Measurements from ENCODE around the gene SLC1A2.

The SLC1A2 gene

DNA sequence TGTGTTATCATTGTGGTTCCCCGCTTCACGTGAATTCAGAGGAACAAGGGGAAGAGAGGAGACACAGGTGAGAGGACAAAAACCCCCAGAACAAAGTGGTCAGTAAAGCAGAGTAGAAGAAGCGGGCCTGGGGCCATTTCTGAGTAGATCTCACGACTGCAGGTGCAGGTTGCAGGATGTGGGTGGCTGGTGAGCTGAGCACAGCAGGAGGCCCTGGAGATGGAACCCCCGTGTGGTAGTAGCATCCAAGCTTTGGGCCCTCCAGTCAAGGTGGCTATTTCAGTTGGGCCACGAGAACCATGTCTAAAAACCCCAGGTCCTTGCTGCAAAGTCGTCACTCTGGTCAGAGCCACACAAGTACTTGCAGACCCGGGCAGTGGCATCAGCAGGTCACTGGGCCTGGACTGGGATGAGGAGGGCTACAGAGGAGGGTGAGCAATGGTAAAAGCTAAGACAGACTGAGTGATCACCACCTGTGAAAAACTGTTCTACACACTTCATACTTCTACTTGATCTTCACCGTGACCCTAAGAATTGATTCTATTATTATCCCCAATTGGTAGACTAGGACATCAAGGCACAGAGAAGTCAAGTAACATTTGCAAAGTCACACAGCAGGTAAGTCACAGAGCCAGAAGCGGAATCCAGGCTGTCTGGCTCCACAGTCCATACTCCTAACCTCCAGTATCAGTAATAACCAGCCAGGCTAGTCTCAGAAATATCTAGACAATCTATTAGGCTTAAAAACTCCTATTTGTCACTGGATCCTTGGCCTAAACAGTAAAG, 43.8 kb downstream of the SLC1A2 start:
- DNase-seq: no peak

DNA sequence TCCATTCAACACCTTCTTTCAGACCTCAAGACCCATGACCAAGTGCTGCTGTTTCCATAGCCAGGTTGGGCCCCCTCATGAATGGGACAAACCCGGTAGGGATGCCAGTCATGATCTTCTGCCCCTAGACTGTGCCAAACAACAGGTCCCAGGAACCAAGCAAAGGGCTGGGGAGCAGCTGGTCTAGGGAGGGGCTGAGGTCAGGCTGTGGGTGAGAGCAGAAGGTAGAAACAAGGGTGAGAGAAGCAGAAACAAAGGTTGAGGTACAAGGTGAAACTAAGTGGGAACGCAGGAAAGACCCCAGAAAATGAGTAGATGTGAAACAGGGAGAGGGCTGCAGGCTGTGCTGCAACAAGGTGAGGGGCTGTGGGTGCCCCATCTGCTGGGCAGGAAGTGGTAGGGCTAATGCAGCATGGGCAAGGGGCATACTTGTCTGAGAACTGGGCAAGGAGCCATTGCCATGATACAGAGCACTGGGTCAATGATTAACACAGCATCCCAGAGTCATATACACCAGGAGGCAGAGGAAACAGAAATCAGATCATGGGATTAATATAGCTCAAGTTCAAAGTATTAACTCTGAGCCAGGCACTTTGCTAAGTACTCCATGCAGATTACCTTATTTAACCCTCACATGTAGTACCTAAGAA, 45.9 kb downstream of the SLC1A2 start:
- peak; percentile 61 for DNase-seq

DNA sequence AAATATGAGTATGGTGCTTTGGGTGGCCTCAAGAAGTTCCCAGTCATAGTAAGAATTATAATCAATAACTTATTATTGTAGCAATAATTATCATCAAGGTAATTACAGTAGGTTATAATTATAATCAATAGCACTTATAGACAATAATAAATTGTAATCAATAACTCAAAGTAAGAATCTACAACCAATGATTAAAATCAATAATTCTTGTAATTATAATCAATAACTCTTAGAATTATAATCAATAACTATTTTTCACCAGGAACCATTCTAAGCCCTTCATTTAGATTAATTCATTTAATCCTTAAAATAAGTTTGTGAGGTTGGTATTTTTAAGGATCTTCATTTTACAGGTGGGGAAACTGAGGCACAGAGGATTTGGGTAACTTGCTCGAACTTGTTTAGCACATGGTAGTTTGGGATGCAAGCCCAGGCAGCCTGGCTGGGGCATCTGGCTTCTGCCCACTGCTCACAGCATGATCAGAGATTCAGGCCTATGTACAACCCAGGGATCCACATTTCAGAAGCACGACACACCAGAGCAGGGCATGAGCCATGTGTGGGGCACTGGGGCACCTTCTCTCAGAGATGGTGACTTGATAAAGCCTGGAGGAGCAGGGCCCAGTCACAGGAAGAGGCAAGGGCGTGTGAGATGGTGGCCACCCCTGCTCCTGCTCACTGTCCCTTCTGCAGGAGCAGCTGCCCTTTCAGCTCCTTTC, 46.6 kb downstream of the SLC1A2 start:
- no peak for DNase-seq

DNA sequence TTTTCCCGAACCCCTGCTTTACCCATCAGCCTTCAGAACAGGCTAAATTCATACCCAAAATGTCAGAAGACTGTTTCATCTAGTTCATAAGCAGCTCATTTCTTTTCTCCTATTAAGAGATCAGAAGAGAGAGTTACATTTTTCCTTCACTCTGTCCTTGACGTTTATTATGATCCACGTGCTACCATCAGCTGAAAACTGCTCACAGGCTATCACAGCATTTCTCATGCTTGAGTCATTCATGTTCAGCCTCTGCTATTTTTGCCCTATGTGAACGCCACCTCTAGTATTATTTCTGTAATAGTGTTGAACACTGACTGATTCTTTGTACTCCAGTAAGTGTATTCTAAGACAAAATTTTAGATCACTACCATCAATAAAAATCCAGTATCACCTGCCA, 51.9 kb downstream of the SLC1A2 start:
- DNase-seq: no peak

DNA sequence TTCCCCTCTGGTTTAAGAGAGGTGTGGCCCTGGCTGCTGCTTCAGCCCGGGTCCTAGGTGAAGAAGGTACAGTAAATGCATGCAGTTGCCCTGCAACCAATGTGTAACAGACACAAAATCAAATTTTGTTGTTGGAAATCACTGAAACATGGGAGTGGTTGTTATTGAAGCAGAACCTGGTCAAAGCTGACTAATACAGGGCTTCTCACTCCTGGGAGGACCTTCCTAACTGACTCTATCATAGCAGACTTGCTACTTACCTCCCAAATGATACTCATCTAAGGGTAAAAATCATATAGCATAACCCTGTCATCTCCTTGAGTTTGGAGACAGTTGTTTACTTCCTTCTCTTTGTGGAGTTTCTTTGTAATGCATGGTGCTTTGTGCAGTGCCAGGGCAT, 52.6 kb downstream of the SLC1A2 start:
- no peak for DNase-seq

DNA sequence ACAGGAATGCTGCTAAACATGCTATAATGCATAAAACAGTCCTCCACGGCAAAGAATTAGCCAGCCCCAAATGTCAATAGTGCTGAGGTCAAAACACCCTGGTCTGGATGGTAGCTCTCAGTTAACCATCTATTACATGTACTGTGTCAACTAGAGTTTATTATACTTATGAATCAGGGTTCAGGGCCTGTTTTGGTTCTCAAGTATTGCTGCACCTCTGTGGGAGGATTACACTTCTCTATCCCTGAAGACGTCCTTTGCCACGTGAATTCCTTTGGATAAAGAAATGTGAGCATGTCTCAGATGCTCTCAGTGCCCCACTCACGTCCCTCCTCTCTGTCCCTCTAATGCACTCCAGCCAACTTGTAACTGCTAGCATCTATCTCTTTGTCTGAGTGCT, 53.4 kb downstream of the SLC1A2 start:
- DNase-seq: no peak

DNA sequence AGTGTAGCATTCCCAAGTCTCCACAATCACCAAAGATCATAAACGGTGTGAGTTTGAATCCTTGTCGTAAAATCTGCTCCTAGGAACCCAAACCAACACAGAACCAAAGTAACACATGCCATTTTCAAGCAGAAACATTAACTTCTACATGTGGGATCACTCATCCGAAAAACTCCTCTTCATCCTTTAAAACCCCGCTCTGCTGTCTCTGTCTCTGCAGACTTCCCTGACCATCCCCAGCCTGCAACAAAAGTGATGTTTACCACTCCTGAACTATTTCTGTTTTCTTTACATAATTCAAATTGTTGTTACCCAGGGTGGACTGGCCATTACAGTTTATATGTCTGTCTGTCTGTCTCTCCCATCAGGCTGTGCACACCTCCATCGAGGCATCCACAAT, 54.0 kb downstream of the SLC1A2 start:
- no peak for DNase-seq

DNA sequence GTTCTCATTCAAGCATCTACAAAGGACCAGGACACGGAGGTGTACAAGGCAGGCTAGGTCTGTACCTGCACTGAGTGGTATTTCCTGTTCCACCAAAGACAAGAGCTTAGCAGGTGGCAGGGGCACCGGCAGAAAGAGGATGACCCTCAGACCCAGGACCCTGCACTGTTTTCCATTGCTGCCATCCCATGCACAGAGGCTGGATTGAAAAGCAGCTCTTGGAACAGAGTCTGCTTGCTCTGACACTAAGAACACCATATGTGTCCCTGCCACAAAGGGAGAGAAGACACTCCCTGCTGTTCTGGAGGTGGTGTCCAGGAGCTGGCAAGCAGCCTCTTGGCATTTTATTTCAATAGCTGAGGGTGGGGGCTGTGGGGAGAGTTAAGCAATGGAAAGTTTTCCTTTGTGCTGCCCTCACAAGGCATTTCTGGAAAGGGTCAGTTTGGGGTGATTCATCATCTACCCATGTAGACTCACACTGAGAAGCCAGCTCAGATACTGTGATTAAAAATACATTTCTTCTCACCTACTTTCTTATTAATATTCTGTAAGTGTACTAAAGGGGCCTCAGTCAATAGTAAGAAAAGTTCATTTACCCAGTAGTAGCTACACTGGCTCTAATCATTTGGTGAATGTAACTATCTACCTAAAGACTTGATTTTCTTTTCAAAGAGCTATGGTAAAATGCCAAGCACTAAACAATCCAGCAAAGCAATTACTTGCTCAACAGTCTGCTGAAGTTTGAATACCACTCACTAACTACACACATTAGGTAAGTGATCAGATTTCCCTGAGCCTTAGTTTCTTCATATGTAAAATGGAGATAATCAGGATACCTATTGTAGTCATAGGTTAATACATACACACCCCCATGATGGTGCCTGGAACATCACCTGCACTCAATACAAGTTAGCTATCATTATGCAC, 55.2 kb downstream of the SLC1A2 start:
- DNase-seq: peak; percentile 94

DNA sequence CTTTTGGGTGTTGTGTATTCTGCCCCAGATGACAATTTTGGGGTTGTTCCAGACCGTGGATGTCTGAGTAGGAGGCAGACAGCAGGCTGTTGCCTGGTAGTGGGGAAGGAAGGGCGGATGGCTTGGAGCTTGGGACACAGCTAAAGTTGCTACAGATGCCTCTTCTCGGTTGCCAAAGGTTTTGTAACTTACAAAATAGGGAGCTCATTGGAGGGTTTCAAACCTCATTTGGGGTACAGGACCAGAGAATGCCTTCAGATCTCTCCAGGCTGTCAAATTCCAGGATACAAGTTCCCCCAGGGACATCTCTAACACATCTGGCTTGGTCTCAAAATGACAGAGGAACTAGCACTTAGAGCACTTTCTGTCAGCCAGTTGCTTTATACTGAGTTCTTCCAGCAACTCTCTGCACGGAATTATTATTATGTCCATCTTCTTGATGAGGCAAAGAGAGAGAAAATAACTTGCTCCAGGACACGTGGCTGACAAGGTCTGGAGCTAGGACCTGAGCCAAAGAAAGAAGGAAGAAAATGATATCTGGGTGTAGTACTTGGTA, 56.0 kb downstream of the SLC1A2 start:
- DNase-seq: no peak

DNA sequence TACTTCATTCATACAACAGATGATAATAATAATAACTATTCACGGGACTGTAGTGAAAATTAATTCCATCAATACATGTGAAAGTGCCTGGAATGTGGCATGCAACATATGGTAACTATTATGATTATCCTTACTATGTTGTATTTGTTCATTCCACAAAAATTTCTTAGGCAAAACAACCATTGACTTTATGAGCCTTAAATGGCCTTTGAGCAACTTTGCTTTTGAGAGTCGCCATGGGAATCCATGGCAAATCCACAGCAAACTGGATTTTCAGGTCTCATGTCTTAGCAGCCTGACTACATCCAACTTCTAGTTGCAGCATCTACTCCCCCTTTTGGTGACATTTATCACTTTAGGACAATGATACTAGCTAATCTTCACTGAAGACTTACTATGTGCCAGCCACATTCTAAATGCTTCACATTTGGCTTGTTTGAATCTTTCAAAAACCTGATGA, 56.8 kb downstream of the SLC1A2 start:
- DNase-seq: no peak

DNA sequence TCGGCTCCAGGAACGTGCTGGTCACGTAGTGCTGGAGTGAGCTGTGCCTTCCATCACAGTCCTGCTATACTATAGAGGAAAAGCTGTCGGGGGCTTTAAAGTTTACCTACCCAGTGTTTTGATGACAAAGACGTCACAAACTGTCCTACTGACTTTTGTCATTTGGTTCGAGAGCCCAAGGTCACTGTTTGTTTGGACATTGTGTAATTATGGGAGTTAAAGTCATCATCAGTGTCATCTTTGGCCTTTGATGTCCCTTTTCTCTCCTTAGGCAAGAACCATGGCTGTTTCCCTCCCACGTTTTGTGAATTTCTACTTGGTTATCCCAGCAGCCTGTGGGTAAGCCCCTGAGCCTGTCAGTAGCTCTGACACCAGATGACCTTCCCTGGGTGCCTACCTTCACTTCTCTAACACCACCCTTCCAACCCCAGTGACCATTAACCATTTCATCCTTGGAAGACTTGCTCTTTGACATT, 59.3 kb downstream of the SLC1A2 start:
- no peak for DNase-seq

DNA sequence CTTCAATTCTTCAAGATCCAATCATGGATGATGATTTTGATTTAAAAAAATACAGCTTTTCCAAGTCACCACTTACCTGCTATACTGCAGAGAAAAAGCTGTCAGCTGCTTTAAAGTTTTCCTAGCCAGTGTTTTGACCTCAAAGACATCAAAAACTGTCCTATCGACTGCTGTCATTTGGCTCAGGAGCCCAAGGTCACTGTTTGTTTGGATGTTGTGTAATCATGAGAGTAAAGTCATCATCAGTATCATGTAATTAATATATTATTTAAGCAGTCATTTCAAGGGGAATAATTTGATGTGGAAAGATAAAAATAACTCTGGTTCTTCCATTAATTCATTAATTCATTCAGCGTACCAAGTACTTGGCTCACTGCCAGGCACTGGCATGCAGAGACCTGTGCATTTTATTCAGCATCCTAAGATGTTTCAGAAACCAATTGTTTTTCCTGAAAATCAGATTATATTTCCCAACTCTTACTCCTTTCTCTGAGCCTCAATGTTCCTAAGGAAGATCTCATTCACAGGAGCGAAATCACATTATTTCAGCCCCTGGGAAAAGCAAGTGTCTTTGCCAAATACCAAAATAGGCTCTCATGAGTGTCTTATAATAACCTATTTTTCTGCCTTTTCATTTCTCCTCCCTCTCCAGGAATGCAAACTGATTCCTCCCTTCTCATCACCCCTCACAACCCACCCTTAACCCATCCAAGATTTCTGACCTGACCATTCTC, 59.9 kb downstream of the SLC1A2 start:
- DNase-seq: no peak

DNA sequence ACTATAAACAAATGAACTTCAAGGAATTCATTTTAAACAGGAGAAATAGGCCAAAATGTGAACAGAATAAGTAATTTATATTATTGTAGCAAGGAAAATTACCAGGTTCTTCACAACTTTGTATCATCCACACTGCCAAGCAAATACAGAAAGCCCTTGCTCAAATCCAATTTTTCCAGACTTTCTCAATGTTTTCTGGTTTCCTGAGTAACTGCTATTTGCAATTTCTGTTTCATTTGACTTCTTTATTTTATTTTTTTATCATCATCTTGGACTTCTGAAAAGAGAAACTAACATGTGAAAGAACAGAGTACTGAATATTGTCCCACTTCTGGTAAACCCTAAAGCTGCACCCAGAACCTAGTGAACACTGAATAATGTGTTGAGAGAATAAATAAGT, 61.0 kb downstream of the SLC1A2 start:
- no peak for DNase-seq

DNA sequence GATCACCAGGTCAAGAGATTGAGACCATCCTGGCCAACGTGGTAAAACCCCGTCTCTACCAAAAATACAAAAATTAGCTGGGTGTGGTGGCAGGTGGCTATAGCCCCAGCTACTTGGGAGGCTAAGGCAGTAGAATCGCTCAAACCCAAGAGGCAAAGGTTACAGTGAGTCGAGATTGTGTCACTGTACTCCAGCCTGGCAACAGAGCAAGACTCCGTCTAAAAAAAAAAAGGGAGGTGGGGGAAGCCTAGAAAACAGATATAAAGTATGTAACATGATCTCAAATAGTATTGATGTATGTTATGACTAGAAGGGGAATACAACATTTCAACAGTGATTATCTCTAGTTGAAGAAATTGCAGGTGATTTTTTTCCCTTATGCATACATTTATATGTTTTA, 61.4 kb downstream of the SLC1A2 start:
- DNase-seq: no peak

DNA sequence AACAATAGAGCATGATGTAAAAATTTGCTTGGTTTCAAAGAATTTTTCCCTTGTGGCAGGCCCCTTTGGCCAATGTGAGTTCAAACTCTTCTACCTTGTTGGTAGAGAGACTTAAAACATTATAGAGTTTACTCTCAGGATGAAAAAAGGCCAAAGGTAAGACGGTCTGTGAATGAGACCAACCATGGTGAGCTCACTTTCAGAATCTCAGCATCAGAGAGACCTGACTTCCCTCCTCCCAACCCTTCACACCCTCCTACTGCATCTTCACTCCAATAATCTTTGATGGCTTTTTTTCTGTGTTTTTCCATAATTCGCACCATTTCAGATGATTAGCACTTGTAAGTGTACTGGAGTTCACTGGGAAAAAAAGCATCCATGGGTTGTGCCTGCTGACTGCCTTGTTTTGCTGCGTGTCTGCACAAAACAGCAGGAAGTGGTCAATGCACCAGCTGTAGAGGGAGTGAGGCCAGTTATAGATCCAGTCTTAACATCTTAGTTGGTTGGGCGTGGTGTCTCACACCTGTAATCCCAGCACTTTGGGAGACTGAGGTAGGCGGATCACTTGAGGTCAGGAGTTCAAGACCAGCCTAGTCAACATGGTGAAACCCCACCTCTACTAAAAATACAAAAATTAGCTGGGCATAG, 64.1 kb downstream of the SLC1A2 start:
- no peak for DNase-seq

DNA sequence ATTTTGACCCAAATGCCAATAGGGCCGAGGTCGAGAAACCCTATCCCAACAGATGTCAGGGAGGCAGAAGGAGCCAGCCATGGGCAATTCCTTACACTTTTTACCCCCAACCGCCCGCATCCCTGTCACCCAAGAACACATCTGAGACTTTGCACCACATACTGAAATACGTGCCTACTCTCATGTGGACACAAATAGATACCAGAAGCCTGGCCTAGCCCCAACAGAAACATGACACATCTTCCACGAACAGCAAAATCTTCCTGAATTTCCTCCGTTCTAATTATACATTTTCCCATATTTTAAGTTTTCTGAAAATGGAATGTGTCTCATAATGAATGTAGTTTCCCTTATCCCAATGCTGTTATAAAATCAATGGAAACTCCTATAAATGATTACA, 64.7 kb downstream of the SLC1A2 start:
- DNase-seq: no peak

DNA sequence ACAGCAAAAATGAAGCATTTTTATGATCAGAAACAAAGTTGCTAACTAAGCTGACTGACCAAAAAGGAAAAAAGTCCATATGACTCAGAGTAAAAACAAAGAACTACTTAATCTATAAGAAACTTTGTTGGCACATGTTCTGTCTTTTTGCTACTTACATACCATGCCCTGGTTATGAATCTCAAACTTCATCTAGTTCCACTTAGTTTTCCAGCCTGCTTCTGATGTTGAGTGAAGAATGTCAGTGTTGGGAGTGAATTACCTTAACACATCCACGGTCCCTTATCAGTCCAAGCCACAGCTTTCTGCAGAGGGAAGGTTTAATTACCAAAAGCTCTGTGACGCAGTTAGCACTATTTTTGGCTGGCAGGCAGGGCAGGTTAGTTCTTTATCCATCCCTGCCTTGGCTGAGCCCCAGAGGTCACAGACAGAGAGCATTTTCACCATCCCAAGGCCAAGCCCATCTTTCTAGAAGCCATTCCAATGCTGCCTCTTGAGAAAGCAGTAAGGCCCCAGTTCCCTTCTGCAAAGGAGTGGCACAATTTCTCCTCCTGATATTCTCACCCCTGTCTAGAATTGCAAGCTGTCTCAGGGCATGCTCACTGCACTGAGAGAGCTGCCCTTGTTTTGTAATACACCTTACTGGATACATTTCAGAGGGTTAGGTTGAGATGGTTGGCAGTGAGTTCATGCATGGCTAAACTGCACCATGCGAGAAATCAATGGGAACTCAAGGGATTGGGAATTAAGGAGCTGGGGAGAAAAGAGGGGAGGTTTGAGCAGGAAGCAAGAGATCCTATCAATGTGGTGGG, 67.1 kb downstream of the SLC1A2 start:
- no peak for DNase-seq

DNA sequence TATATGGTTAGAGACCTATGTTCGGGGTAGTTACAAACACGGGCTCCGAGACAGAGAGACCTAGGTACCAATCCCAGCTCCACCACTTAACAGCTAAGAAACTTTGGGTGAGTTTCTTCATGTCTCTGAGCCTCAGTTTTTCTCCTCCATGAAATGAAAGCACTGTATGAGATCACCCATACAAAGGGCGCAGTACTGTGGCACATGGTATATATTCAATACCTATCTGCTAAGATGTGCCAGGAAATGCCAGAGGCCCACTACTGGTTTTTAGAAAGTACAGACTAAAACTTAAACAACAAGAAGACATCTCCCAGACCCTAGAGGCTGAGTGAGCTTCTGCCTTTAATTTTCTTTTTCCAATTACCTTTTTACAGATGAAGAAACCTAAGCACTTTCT, 69.5 kb downstream of the SLC1A2 start:
- DNase-seq: no peak

DNA sequence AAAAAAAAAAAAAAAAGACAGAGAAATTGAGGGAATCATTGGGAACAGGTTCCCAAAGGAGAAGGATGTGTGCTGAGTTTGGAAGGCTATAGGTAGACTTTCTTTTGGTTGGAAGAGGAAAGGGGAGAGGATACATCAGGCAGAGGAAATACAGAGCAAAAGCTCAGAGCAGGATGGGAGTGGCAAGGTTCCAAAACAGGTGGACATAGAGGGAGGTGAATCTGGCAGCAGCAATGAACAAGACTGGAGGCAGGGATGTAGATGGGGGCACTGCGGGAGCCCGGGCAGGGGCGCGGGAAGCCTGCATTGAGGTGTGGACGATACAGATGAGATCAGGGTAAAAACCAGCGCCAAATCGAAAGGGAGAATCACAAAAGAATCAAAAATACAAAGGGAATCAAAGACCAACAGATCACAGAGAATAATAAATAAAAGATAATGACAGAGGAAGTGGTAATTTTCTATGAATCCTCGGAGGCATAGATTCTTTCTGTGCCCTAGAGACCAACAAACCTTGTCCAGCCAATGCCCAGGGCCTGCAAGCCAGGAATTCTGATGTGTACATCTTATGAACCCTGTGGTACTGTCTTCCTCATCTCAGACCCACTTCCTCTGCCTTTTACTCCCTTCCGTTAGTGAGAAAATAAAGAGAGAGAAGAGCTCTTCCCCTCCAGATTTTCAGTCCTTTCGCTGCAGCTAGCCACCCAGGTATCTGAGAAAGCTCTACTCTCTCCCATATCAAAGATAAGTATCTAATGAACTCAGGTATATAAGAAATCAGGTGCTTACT, 70.3 kb downstream of the SLC1A2 start:
- DNase-seq: peak; percentile 81
